ENCODE data around the gene WWOX. TPM values are rescaled to one million over a fixed set of nuclear protein-coding genes. Genes with fewer than 3 reads are reported as not detected.

Gene WWOX
- total RNA-seq, 1 donor from 2014 or later = 34.9 TPM

GRCh38 chr16:78463591-78463990 is 364.1 kb downstream of the WWOX start:
- Histone ChIP-seq H3K36me3 (ENCODE audit: control insufficient read depth, insufficient read depth, low read length) (no peaks in the 10 kb centered on the region), H3K27me3 (ENCODE audit: control insufficient read depth, insufficient read depth, low read length) (peaks cover 9% of the 10 kb centered on the region), H3K4me3 (ENCODE audit: low read depth, low read length) (no peak overlapping the region)
- DNase-seq (ENCODE audit: low read depth) = no peak
- no peak for TF ChIP-seq CTCF (IDR thresholded peaks at IDR 0.05; ENCODE audit: insufficient read depth, low read length, poor library complexity, severe bottlenecking)

GRCh38 chr16:78464833-78465232 is 365.4 kb downstream of the WWOX start:
- H3K4me3 ChIP-seq (ENCODE audit: low read depth, low read length) = no peak overlapping the region
- TF ChIP-seq CTCF (IDR thresholded peaks at IDR 0.05; ENCODE audit: insufficient read depth, low read length, poor library complexity, severe bottlenecking) = no peak
- DNase-seq (ENCODE audit: low read depth) = no peak
- no peaks in the 10 kb centered on the region for H3K36me3 ChIP-seq (ENCODE audit: control insufficient read depth, insufficient read depth, low read length)
- H3K27me3 ChIP-seq (ENCODE audit: control insufficient read depth, insufficient read depth, low read length) = peaks cover 9% of the 10 kb centered on the region

GRCh38 chr16:78465730-78466129 is 366.3 kb downstream of the WWOX start:
- H3K36me3 ChIP-seq (ENCODE audit: control insufficient read depth, insufficient read depth, low read length) = no peaks in the 10 kb centered on the region
- no peak for DNase-seq (ENCODE audit: low read depth)

GRCh38 chr16:78469787-78470186 is 370.3 kb downstream of the WWOX start:
- no peak overlapping the region for H3K4me3 ChIP-seq (ENCODE audit: low read depth, low read length)
- TF ChIP-seq CTCF (IDR thresholded peaks at IDR 0.05; ENCODE audit: insufficient read depth, low read length, poor library complexity, severe bottlenecking) = no peak
- no peaks in the 10 kb centered on the region for H3K36me3 ChIP-seq (ENCODE audit: control insufficient read depth, insufficient read depth, low read length)
- no peaks in the 10 kb centered on the region for H3K27me3 ChIP-seq (ENCODE audit: control insufficient read depth, insufficient read depth, low read length)
- DNase-seq (ENCODE audit: low read depth) = no peak

More at GRCh38 chr16:78465730-78466129, 366.3 kb downstream of the WWOX start:
- Histone ChIP-seq H3K4me3 (ENCODE audit: low read depth, low read length) (no peak overlapping the region), H3K27me3 (ENCODE audit: control insufficient read depth, insufficient read depth, low read length) (peaks cover 9% of the 10 kb centered on the region)
- no peak for TF ChIP-seq CTCF (IDR thresholded peaks at IDR 0.05; ENCODE audit: insufficient read depth, low read length, poor library complexity, severe bottlenecking)

- no peaks in the 10 kb centered on the region for H3K27me3 ChIP-seq (ENCODE audit: control insufficient read depth, insufficient read depth, low read length)
- H3K4me3 ChIP-seq (ENCODE audit: low read depth, low read length) = no peak overlapping the region
- DNase-seq (ENCODE audit: low read depth) = no peak
- no peaks in the 10 kb centered on the region for H3K36me3 ChIP-seq (ENCODE audit: control insufficient read depth, insufficient read depth, low read length)
- no peak for TF ChIP-seq CTCF (IDR thresholded peaks at IDR 0.05; ENCODE audit: insufficient read depth, low read length, poor library complexity, severe bottlenecking)
Observed at GRCh38 chr16:78473031-78473699, 373.7 kb downstream of the WWOX start.

- no peak for TF ChIP-seq CTCF (IDR thresholded peaks at IDR 0.05; ENCODE audit: insufficient read depth, low read length, poor library complexity, severe bottlenecking)
- DNase-seq (ENCODE audit: low read depth) = no peak
- Histone ChIP-seq H3K27me3 (ENCODE audit: control insufficient read depth, insufficient read depth, low read length) (no peaks in the 10 kb centered on the region), H3K4me3 (ENCODE audit: low read depth, low read length) (no peak overlapping the region), H3K36me3 (ENCODE audit: control insufficient read depth, insufficient read depth, low read length) (no peaks in the 10 kb centered on the region)
Observed at GRCh38 chr16:78474762-78475161, 375.3 kb downstream of the WWOX start.

Data from kidney epithelial cell (primary cell).